Stimulated activated CD4-positive, alpha-beta T cell treated with anti-CD3 and anti-CD28 coated beads, Interleukin-15, amount 100 ng/mL, for 1 hour (primary cell): ENCODE data around the gene NR5A1.

ENCODE experiments used
- DNase-seq, 2 donors: peaks; one replicate each; pipeline ENCODE4 v3.0.0-alpha.2; 2020; ENCODE audit warnings: low read depth in 1 of 2, low spot score in 1 of 2

The NR5A1 gene

DNA sequence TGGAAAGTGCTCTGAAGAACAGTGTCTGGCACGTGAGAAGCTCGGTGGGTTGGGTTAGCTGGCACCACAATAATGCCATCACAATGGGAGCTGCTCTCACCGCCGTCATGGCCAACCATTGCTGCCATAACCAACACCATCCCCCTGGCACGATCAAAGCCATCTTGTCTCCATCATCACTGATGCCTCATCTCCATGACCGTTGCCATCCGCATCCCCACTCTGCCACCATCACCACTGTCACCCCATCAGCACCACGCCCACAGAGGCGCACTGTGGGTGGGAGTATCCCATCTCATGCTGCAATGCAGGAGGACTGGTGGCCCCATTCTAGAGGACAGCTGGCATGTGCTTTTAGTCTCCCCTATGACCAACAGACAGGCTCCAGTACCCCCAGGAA lies 23.7 kb downstream of the NR5A1 start:
- no peak for DNase-seq

DNA sequence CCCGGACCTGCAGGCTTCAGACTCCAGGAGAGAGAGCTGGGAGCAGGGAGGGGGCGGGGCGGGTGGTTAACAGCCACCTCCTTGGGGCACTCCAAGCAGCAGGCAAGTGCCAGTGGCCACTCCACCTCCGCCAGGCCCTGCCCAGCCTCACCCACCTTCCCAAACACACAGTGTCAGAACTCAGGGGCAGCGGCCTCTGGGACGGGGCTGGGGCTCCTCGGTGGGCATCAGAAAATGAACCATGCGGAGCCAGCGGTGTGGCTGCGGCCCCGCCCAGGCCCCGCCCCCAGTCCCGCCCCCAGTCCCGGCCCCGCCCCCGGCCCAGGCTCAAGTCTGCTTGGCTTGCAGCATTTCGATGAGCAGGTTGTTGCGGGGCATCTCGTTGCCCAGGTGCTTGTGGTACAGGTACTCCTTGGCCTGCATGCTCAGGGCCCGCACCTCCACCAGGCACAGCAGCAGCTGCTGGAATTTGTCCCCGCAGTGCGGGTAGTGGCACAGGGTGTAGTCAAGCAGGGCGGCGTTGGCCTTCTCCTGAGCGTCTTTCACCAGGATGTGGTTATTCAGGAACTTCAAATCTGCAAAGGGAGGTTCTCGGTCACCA lies 24.7 kb downstream of the NR5A1 start:
- no peak for DNase-seq

DNA sequence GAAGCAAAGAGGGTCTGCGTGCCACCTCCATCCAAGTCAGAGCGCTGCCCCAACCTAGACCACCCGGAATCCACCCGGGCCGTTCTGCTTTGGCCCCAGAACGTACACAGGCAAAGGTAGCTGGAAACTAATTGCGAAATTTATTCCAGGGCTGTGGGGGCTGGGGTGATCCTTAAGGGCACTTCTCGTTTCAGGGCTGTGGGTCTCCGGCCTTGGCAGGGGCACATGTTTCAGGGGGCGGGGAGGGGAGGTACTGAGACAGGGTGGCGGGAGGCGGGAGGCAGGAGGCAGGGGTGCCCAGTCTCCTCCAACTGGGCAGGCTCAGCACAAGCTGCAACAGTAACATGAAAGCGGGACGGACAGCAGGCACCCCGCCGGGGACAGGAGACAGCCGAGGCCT lies 26.1 kb downstream of the NR5A1 start:
- no peak for DNase-seq

DNA sequence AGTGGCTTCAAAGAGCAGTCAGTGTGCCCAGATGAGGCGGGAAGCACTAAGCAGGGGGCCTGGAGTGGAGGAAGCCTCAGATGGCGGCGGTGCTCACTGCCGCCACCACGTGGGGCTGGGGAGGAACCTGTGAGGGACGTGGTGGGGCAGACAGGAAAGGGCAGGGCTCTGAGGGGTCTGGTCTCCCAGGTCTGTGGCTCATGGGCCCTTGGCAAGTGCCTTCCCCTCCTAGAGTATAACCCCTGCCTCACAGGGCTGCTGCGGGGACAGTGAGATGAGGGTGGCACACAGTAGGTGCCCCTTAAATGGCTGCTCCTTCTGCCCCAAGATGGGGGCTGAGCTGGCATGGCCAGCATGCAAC lies 26.6 kb downstream of the NR5A1 start:
- DNase-seq, result no peak

DNA sequence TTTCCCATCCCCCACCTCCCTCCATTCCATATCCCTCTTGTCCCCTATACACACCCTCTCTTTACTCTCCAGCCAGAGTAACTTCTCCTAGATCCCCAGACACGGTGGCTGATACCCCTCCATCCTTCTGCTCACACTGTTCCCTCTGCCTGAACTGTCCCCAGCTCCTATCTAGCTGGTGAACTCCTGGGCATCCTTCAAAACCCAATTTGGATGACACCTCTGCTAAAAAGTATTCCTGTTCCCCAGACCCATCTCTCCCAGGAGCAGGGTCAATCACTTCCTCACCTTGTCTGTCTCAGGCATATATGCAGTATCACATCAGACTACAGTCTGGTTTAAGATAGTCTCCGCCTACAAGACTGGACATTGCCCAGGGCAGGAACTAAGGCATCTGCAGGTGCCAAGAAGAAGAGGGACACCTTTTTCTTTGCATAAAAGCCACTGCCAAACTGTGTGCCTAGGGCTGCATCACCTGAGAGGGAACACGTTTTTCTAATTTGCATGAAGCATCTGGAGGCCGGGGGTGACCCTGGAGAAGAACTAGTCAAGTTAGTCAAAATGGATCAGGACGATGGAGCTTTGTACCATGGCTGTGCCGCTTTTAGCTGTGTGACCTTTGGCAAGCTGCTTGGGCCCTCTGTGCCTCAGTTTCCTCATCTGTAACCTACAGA lies 27.1 kb downstream of the NR5A1 start:
- no peak for DNase-seq

DNA sequence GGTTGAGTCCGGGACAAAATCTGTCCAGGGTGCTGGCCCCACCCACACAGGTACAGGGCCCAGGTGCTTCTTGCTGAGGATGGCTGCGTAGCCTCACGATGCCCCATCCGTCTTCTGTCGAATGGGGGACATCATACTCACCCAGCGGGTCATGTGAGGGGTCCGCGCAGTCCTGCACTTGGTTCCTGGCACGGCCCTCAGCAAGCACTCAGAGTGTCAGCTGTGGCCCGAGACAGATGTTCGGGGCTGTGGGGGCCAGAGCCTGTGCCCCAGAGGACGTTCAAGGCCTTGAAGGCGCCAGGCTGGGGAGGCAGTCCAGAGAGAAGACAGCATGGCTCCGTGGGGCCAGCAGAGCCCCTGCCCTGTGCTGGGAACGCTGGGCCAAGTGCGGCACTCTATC lies 27.8 kb downstream of the NR5A1 start:
- no peak for DNase-seq

DNA sequence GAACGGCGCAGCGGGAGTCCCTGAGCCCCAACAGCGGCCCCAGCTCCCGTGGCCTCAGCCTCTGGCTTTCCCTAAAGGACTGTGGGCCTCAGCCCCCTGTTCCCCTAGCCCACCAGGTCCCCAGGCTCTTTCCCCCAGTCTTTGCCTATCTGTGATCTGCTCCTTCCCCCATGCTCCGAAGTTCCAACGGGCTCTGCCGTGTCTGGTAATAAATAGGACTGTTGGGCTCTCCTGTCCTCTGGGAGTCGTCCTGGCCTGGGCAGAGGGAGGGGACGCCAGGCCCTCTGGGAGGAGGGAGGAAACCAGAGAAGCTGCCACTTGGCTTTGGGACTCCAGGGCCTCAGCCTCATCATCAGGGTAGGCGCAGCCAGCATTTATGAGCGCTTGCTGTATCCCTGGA lies 28.8 kb downstream of the NR5A1 start:
- DNase-seq, result no peak

DNA sequence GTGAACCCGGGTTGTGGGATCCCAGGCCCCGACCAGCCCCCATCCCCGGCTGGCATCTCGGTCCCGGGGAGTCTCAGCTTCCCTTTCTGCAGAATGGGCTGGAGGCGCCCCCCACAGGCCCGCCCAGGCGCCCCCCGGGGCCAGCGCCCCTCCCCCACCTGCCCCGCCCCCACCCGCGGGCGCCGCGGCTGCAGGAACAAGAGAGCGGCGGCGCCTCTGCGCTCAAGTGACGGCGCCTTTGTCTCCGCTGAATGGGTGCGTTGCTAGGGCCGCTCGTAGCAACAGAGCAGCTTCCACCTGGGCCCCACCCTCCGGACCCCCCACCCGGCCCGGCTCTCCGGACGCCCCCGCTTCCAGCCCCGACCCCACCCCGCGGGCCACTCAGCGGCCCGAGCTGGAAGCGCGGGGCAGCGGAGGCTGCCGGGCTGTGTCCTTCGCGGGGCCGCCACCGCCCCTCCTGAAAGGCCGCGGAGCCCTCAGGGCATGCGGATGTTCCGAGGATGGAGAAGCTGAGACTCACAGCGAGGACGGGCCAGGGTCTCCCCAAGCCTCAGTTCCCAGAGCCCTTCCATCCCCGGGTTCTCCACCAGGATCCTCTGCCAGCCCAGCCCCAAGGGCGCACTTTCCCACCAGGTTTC lies 29.4 kb downstream of the NR5A1 start:
- DNase-seq, result no peak

DNA sequence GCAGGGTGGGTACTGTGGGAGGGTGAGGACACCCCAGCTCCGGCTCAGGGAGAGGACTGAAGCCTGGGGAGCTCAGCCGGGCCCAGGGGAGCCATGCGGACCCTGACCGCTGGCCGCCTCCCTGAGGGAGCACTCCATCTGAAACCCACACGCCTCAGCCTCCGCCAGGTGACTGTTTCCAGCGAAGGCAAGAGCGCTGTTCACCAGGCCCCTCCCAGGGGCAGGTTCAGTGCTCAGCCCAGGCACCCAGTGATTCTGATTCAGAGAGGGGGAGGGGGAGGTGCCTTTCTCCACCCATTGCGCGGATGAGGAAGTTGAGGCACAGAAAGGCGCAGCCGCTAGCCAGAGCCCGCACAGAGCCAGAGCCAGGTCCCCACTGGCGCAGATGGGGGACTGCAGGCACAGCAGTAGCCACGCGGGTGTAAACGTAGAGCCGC lies 30.0 kb downstream of the NR5A1 start:
- DNase-seq, result no peak

DNA sequence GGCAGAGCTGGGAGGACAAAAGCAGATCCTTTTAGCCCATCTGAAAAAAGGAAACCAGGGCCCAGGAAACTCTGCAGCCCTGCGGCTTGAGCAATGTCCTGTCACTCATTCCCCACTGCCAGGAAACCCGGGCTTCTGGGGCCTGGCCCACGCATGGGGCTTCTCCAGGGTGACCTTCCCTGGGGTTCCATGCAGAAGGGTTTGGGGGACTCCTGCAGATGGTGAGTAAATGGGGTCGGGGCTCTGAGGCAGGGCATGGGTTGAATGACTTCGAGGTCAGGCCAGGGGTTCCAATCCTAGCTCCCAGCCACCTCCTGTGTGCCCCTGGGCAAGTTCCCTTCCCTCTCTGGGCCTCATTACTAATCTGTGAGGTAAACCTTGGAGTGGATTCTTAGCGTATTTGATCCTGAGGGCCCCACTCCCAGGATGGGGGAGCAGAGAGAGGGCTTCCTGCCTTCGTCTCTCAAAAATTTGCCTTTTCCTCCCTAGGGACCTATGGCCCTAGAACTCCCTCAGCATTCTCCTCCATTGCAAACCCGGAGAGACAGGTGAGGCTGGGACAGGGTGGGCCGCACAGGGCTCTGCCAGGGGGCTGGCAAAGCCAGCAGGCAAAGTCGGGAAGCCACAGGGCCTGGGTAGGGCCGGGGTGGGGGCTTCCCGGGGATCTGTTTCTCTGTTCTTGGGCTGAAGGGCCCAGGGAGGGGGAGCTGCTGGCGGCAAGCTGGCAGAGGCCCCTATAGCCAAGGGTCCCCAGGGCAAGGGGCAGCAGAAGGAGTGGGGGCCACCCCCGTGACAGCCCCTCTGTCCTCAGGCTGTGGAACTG lies 31.1 kb downstream of the NR5A1 start:
- no peak for DNase-seq

DNA sequence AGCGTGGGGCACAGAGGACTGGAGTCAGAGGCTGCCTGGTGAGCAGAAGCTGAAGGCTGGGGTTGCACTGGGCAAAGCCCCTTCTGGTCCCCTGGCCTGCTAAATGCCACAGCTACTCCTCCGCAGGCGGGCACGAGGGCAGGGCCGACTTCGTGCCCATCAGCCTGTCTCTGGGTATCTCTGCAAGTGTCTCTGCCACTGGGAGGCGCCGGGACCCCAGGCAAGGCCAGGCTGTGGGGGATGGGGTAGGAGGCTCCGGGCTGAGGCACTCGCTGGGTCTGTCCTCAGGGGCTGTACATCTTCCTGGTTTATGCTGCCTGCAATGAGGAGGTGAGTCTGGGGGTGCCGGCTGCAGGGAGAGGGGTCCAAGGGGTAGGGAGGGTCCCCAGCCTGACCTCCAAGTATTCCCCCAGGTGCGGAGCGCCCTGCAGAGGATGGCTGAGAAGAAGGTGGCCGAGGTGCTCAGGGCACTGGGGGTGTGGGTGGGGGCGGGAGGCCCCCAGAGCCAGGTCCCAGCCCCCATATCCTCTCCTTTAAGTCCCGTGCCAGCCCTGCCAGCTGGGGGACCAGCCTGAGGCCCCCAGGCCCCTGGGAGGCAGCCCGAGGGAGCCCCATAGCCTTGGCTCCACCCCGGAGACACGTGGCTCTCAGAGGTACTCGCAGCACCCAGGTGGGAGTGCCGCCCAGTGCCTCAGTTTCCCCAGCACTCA lies 31.9 kb downstream of the NR5A1 start:
- no peak for DNase-seq

DNA sequence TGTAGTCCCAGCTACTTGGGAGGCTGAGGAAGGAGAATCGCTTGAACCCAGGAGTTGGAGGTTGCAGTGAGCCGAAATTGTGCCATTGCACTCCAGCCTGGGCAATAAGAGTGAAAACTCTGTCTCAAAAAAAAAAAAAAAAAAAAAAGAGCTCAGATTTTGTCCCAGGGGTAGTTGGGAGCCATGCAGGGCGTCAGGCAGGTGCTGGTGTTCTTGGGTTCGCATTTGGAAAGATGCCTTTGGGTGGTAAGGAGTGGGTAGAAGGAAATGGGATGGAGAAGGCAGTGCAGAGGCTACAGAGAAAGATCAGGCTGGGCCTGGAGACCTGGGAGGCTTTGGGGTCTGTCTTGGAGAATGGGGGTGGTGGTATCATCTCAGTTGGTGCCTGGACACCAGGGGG lies 33.0 kb downstream of the NR5A1 start:
- no peak for DNase-seq

DNA sequence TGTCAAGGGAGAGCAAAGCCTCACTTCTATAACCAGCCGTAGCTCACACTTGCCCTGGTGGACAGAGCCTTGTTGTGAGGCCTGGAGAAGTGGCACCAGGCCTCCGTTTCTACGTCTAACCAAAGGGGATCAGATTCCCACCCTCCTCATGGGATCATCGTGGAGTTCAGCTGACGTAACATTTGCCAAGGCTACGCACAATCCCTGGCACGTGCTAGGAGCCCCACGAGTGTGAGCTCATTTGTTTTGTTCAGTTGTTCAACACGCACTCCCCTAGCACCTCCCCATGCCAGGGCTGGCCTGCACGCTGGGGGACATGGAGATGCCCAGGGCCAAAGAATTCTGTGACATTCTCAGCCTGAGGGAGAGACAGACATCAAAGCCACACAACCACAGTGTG lies 33.9 kb downstream of the NR5A1 start:
- DNase-seq, result no peak

DNA sequence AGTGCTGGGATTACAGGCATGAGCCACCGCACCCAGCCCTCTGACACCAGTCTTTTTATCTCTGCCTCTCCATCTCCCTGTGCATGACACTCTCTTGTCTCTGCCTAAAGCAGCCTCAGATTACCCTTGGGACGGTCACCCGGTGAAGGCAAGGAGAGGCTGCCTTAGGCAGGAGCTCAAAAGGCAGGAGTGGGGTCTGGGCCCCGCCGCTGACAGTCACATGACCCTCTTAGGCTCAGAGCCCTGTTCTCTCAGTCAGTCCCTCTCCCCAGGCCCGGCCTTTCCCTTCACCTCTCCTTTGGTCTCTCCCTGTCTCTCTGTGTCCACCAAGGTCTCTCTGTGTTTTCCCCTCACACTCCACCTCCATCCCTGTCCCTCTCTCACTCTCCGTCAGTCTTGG lies 34.4 kb downstream of the NR5A1 start:
- no peak for DNase-seq

DNA sequence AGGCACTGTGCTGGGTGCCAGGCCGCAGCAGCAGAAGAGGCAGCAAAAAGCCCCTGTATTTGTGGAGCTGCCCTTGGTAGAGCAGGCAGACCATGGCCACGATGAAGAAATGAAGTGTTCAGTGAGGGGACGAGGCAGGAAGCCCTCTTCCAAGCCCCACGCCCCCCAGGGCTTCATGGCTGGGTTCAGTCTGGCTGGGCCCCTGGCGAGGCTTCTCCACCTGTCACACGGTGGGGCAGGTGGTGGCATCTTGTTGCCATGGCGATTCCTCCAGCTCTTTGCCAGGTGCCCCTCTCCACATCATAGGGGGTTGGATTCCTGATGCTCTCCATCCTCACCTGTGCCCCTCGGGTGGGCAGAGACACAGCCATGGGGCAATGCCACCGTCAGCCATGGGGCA lies 35.4 kb downstream of the NR5A1 start:
- no peak for DNase-seq

DNA sequence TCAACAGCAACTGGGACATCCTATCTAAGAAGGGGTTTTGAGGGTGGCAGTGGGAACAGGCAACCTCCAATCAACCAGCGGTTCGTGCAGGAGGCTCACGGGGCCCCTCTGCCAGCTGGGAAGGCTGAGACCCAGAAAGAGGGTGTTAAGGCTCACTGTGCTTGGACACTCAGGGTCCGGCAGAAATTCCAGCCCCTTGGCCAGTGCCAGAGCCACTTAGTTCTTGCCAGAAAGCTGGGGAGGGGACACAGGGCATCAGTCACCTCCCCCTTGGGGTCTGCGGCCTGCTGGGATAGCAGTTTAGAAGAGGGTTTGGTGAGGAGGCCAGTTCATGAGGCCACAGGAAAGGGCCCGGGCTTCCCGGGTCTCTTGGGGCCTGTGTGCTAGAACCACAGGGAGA lies 36.5 kb downstream of the NR5A1 start:
- no peak for DNase-seq

DNA sequence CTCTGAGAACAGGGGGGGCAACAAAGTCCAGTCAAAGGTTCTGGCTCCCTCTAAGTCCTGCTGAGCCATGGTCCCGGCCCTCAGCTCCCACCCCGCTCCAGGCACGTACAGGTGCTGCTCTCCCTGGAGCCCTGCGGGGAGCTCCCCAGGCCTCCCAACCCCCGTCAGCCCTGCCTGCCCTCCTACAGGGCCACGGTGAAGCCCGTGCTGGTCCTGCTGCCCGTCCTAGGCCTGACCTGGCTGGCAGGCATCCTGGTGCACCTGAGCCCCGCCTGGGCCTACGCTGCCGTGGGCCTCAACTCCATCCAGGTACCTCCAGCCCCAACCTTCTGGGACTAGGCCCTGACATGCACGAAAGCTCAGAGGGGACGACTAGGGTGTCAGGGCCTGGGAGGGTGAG lies 36.9 kb downstream of the NR5A1 start:
- no peak for DNase-seq

DNA sequence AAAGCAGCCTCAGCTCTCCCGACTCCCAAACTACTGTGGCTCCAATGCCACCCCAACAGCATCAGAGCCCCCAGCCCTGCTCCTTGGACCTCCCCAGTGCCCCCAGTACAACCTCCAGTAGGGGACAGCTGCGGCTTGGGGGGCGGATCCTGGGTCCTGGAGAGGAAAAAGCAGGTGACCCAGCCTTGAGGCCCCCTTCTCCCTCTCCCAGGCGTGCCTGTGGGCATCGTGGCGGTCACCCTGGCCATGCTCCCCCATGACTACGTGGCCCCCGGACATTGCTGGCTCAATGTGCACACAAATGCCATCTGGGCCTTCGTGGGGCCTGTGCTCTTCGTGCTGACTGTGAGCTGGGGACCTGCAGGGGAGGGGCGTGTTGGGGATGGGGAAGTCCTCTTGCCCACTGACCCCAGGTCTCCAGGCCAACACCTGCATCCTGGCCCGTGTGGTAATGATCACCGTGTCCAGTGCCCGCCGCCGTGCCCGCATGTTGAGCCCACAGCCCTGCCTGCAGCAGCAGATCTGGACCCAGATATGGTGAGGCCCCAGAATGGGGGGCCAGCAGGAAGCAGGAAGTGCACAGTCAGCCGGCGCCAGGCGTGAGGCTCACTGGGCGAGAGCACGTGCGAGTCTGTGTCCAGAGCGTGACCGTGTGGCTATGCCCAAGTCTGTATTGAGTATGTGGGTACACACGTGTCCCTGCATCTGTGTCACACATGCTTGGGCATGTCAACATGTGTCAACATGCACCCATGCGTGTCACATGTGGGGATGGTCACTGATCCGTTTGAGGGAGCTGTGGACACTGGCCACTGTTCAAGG lies 38.0 kb downstream of the NR5A1 start:
- DNase-seq, result no peak

DNA sequence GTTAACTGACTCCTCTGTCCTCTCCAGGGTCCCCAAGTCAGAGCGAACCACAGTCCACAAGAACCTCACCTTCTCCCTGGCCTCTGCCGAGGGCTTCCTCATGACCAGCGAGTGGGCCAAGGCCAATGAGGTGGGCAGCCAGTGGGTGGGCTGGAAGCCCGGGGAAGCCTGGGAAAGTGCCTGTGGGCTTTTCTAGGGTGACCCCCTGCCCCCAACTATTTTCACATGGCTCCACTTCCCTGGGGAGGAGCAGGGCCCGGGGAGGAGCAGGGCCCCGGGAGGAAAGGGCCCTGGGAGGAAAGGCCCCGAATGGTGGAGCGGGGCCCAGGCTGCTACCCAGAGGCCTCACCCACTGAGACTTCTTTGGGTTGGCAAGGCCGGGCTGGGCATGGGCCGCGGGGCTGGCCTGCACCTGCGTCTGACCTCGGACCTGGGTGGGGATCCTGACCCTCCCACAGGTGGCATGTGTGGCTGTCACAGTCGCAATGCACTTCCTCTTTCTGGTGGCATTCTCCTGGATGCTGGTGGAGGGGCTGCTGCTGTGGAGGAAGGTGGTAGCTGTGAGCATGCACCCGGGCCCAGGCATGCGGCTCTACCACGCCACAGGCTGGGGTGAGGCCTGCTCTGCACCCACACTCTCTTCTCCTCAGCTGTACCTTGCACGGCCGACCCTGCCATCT lies 39.0 kb downstream of the NR5A1 start:
- no peak for DNase-seq
